Chondrocyte (in vitro differentiated cells): ENCODE measurements around the gene RIPOR2. TPM values are rescaled to one million over a fixed set of nuclear protein-coding genes. Genes with fewer than 3 reads are reported as not detected.

Source experiments
- DNase-seq: peaks from one replicate; pipeline ENCODE4 v3.0.0; 2021; ENCODE audit warnings: mixed read lengths, low spot score
- H3K27ac Mint-ChIP-seq: one replicate; pipeline ENCODE4 v1.8.0; 2021; ENCODE audit warnings: mild to moderate bottlenecking, moderate library complexity, mixed read lengths; ENCODE audit not compliant: unreplicated experiment
- H3K27me3 Mint-ChIP-seq: 2 replicates; pipeline ENCODE4 v1.8.0; 2021; ENCODE audit warnings: low read depth, mixed read lengths
- H3K36me3 Mint-ChIP-seq: 2 replicates; pipeline ENCODE4 v1.8.0; 2021; ENCODE audit warnings: low read depth, mixed read lengths
- H3K4me1 Mint-ChIP-seq: 2 replicates; pipeline ENCODE4 v1.8.0; 2021; ENCODE audit warnings: low read depth, mild to moderate bottlenecking, mixed read lengths
- H3K4me3 Mint-ChIP-seq: one replicate; pipeline ENCODE4 v1.8.0; 2021; ENCODE audit warnings: mild to moderate bottlenecking, moderate library complexity, mixed read lengths; ENCODE audit not compliant: unreplicated experiment
- H3K9me3 Mint-ChIP-seq: 2 replicates; pipeline ENCODE4 v1.8.0; 2021; ENCODE audit warnings: low read depth, mixed read lengths
- total RNA-seq: library from RNA; stranded (reverse); gene quantifications from 3 replicates; pipeline ENCODE4 v1.2.1, GENCODE V29; 2021
- TF ChIP-seq, protein P1 (sequence below): fragments of 200-600 bp; sonication (generic); IDR thresholded peaks from 2 replicates; pipeline ENCODE4 v1.5.0; 2021; ENCODE audit warnings: antibody characterized with exemption, mild to moderate bottlenecking, moderate library complexity

Gene RIPOR2
- total RNA-seq, 1 donor from 2014 or later: 0.62 TPM

- H3K4me1 Mint-ChIP-seq: no peaks in the 10 kb centered on the region
- no peak overlapping the region for H3K27ac Mint-ChIP-seq
- H3K4me3 Mint-ChIP-seq: no peak overlapping the region
- no peaks in the 10 kb centered on the region for H3K9me3 Mint-ChIP-seq
- H3K27me3 Mint-ChIP-seq: no peaks in the 10 kb centered on the region
- DNase-seq: no peak
- H3K36me3 Mint-ChIP-seq: no peaks in the 10 kb centered on the region
- TF ChIP-seq, protein P1, sequence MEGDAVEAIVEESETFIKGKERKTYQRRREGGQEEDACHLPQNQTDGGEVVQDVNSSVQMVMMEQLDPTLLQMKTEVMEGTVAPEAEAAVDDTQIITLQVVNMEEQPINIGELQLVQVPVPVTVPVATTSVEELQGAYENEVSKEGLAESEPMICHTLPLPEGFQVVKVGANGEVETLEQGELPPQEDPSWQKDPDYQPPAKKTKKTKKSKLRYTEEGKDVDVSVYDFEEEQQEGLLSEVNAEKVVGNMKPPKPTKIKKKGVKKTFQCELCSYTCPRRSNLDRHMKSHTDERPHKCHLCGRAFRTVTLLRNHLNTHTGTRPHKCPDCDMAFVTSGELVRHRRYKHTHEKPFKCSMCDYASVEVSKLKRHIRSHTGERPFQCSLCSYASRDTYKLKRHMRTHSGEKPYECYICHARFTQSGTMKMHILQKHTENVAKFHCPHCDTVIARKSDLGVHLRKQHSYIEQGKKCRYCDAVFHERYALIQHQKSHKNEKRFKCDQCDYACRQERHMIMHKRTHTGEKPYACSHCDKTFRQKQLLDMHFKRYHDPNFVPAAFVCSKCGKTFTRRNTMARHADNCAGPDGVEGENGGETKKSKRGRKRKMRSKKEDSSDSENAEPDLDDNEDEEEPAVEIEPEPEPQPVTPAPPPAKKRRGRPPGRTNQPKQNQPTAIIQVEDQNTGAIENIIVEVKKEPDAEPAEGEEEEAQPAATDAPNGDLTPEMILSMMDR: no peak
These were observed 26.1 kb upstream of the RIPOR2 start for GRCh38 chr6:24961852-24962251.

- DNase-seq: no peak
- no peaks in the 10 kb centered on the region for H3K36me3 Mint-ChIP-seq
These were observed 25.3 kb upstream of the RIPOR2 start for GRCh38 chr6:24960991-24961475.

DNA sequence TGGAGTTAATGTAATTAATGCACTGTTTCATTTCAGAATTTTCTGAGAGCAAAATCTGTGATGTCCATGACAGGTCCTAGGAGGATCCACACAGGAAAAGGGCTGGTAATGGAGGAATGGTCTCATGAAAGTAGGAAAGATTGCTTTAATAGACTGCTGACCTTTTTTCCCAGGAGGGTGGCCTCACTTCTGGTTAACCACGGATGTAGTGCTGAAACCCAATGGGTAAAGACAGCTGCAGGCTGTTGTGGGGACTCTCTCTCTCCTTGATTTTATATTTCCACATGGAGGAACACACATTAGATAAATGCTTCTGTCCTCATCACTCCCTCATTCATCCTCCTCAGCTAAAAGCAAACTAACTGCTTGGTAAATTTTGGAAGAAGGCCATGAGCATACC, 23.6 kb upstream of the RIPOR2 start:
- Mint-ChIP-seq H3K4me1 (no peaks in the 10 kb centered on the region), H3K27me3 (no peaks in the 10 kb centered on the region), H3K27ac (no peak overlapping the region), H3K9me3 (no peaks in the 10 kb centered on the region), H3K36me3 (no peaks in the 10 kb centered on the region), H3K4me3 (no peak overlapping the region)
- TF ChIP-seq, protein P1: no peak
- no peak for DNase-seq

More at GRCh38 chr6:24960991-24961475, 25.3 kb upstream of the RIPOR2 start:
- Mint-ChIP-seq H3K4me1 (no peaks in the 10 kb centered on the region), H3K27me3 (no peaks in the 10 kb centered on the region), H3K9me3 (no peaks in the 10 kb centered on the region), H3K27ac (no peak overlapping the region), H3K4me3 (no peak overlapping the region)
- TF ChIP-seq, protein P1: no peak

GRCh38 chr6:24957199-24957598, 21.4 kb upstream of the RIPOR2 start:
- H3K27ac Mint-ChIP-seq: no peak overlapping the region
- TF ChIP-seq, protein P1: no peak
- no peaks in the 10 kb centered on the region for H3K4me1 Mint-ChIP-seq
- DNase-seq: no peak
- H3K36me3 Mint-ChIP-seq: no peaks in the 10 kb centered on the region
- no peaks in the 10 kb centered on the region for H3K27me3 Mint-ChIP-seq
- H3K4me3 Mint-ChIP-seq: no peak overlapping the region
- H3K9me3 Mint-ChIP-seq: peaks cover 3% of the 10 kb centered on the region

DNA sequence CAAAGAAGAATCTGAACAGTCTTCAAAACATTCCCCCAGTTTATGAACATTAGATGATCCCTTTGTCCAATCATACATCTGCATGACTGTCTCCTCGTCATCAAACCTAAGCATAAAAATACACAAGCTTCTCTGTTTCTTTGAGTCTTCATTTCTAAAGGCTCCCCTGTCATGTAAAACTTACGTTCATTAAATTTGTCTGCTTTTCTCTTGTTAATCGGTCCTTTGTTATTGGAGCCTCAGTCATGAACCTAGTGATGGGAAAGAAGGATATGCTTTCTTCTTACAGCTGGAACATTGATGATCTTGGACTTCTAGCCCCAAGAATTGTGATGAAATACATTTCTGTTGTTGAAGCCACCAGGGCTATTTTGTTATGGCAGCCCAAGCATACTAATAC, 18.0 kb upstream of the RIPOR2 start:
- Mint-ChIP-seq H3K4me3 (no peak overlapping the region), H3K36me3 (no peaks in the 10 kb centered on the region), H3K4me1 (no peaks in the 10 kb centered on the region), H3K27ac (no peak overlapping the region), H3K27me3 (no peaks in the 10 kb centered on the region), H3K9me3 (peaks cover 3% of the 10 kb centered on the region)
- TF ChIP-seq, protein P1: no peak
- DNase-seq: no peak
